Mesendoderm (in vitro differentiated cells): ENCODE results near the gene GALNT9.
"Not testable (repeated sequence)": the region's sequence is repeated elsewhere in the genome, so short reads cannot be mapped to it uniquely, and the experiment has no call there.

Experiments
- DNase-seq: peaks from one replicate; pipeline ENCODE4 v3.0.0; 2013
- H2AK5ac ChIP-seq: 2 replicates; pipeline ENCODE4 v1.6.1; 2013; ENCODE audit warnings: low read length, inconsistent platforms
- H2BK120ac ChIP-seq: 2 replicates; pipeline ENCODE4 v1.6.1; 2013; ENCODE audit warnings: low read depth, mild to moderate bottlenecking, low read length, moderate library complexity, mixed read lengths
- H2BK15ac ChIP-seq: replicated peaks from 2 replicates; pipeline ENCODE4 v1.6.1; 2013; ENCODE audit warnings: low read depth, mild to moderate bottlenecking, moderate library complexity
- H2BK5ac ChIP-seq: 2 replicates; pipeline ENCODE4 v1.6.1; 2013; ENCODE audit warnings: low read length, inconsistent platforms
- H3K18ac ChIP-seq: 2 replicates; pipeline ENCODE4 v1.6.1; 2013; ENCODE audit warnings: mild to moderate bottlenecking, low read length, mixed read lengths
- H3K23ac ChIP-seq: one replicate; pipeline ENCODE4 v1.6.1; 2013; ENCODE audit warnings: low read length
- H3K27ac ChIP-seq: 2 replicates; pipeline ENCODE4 v1.5.1; 2013; ENCODE audit warnings: low read depth, mild to moderate bottlenecking, inconsistent platforms, low read length, moderate library complexity
- H3K27me3 ChIP-seq: 2 replicates; pipeline ENCODE4 v1.6.1; 2013; ENCODE audit warnings: low read length, control low read depth, mild to moderate bottlenecking, inconsistent platforms; ENCODE audit not compliant: insufficient read depth, poor library complexity
- H3K36me3 ChIP-seq: 2 replicates; pipeline ENCODE4 v1.6.1; 2013; ENCODE audit warnings: low read length, inconsistent platforms; ENCODE audit not compliant: control insufficient read depth, insufficient read depth
- H3K4ac ChIP-seq: one replicate; pipeline ENCODE4 v1.6.1; 2013; ENCODE audit warnings: low read depth, mild to moderate bottlenecking, low read length, moderate library complexity
- H3K4me1 ChIP-seq: 2 replicates; pipeline ENCODE4 v1.6.1; 2013; ENCODE audit warnings: low read depth, low read length, inconsistent platforms; ENCODE audit not compliant: control insufficient read depth
- H3K4me2 ChIP-seq: 2 replicates; pipeline ENCODE4 v1.6.1; 2013; ENCODE audit warnings: low read length
- H3K4me3 ChIP-seq: 2 replicates; pipeline ENCODE4 v1.5.1; 2013; ENCODE audit warnings: mild to moderate bottlenecking, low read length
- H3K56ac ChIP-seq: one replicate; pipeline ENCODE4 v1.6.1; 2013; ENCODE audit warnings: low read length
- H3K79me1 ChIP-seq: 2 replicates; pipeline ENCODE4 v1.6.1; 2013; ENCODE audit warnings: low read length, inconsistent platforms
- H3K79me2 ChIP-seq: 2 replicates; pipeline ENCODE4 v1.6.1; 2013; ENCODE audit warnings: mild to moderate bottlenecking, low read length; ENCODE audit not compliant: control insufficient read depth, insufficient read depth
- H3K9ac ChIP-seq: 2 replicates; pipeline ENCODE4 v1.6.1; 2013; ENCODE audit warnings: low read length, inconsistent platforms
- H4K5ac ChIP-seq: one replicate; pipeline ENCODE4 v1.6.1; 2013; ENCODE audit warnings: low read length
- H4K8ac ChIP-seq: one replicate; pipeline ENCODE4 v1.6.1; 2013; ENCODE audit warnings: low read depth, mild to moderate bottlenecking, control low read depth, low read length, moderate library complexity
- WGBS: extraction: QIAGEN DNeasy Blood & Tissue Kit; methylation state at CpG from one replicate; pipeline ENCODE4 v1.1.7; 2013; ENCODE audit warnings: low lambda C conversion rate, missing lambda C conversion rate; ENCODE audit not compliant: insufficient coverage; ENCODE audit errors: extremely low coverage; 5-methylcytosine and 5-hydroxymethylcytosine counted together

GALNT9 gene

GRCh38 chr12:132360410-132360809 lies 31.0 kb upstream of the GALNT9 start:
- Histone ChIP-seq H3K4me3 (no peak overlapping the region), H4K5ac (no peak overlapping the region), H2BK5ac (no peak overlapping the region), H3K27ac (no peak overlapping the region), H4K8ac (no peak overlapping the region), H3K36me3 (no peaks in the 10 kb centered on the region), H3K79me1 (no peaks in the 10 kb centered on the region), H3K4ac (no peak overlapping the region), H2BK120ac (no peak overlapping the region), H3K9ac (no peak overlapping the region), H3K4me1 (no peaks in the 10 kb centered on the region), H3K4me2 (no peak overlapping the region), H3K18ac (no peak overlapping the region), H3K23ac (no peak overlapping the region), H2BK15ac (no peak overlapping the region), H3K56ac (no peak overlapping the region), H3K79me2 (no peaks in the 10 kb centered on the region), H3K27me3 (no peaks in the 10 kb centered on the region), H2AK5ac (no peak overlapping the region)
- no CpG with 5 or more reads among the region's 7 CpGs for WGBS
- no peak for DNase-seq

- no peak for DNase-seq
Observed at GRCh38 chr12:132359971-132360370, 30.6 kb upstream of the GALNT9 start.

GRCh38 chr12:132359551-132359950 lies 30.2 kb upstream of the GALNT9 start:
- Histone ChIP-seq H3K79me2 (no peaks in the 10 kb centered on the region), H3K79me1 (no peaks in the 10 kb centered on the region), H3K56ac (no peak overlapping the region), H3K4me2 (no peak overlapping the region), H4K5ac (no peak overlapping the region), H3K9ac (no peak overlapping the region), H2AK5ac (no peak overlapping the region), H3K27ac (no peak overlapping the region), H3K36me3 (no peaks in the 10 kb centered on the region), H3K4me3 (no peak overlapping the region), H3K23ac (no peak overlapping the region), H3K4me1 (no peaks in the 10 kb centered on the region), H3K27me3 (no peaks in the 10 kb centered on the region), H4K8ac (no peak overlapping the region), H2BK5ac (no peak overlapping the region), H3K4ac (no peak overlapping the region), H2BK120ac (no peak overlapping the region), H3K18ac (no peak overlapping the region), H2BK15ac (no peak overlapping the region)
- DNase-seq: no peak
- no CpG with 5 or more reads among the region's 14 CpGs for WGBS

More at GRCh38 chr12:132359971-132360370, 30.6 kb upstream of the GALNT9 start:
- no peaks in the 10 kb centered on the region for H3K27me3 ChIP-seq
- H3K4me1 ChIP-seq: no peaks in the 10 kb centered on the region
- H3K4ac ChIP-seq: no peak overlapping the region
- H2BK5ac ChIP-seq: no peak overlapping the region
- no peak overlapping the region for H4K5ac ChIP-seq
- no peak overlapping the region for H3K56ac ChIP-seq
- H3K23ac ChIP-seq: no peak overlapping the region
- H3K4me3 ChIP-seq: no peak overlapping the region
- no peak overlapping the region for H3K9ac ChIP-seq
- no peak overlapping the region for H2BK120ac ChIP-seq
- no peak overlapping the region for H3K4me2 ChIP-seq
- no peak overlapping the region for H2AK5ac ChIP-seq
- no peak overlapping the region for H3K27ac ChIP-seq
- H3K79me1 ChIP-seq: no peaks in the 10 kb centered on the region
- H2BK15ac ChIP-seq: no peak overlapping the region
- no peak overlapping the region for H3K18ac ChIP-seq
- H3K36me3 ChIP-seq: no peaks in the 10 kb centered on the region
- WGBS: no CpG with 5 or more reads among the region's 16 CpGs
- no peak overlapping the region for H4K8ac ChIP-seq
- no peaks in the 10 kb centered on the region for H3K79me2 ChIP-seq

- not testable (repeated sequence) for H3K79me1 ChIP-seq, H3K4ac ChIP-seq, H3K79me2 ChIP-seq, H2AK5ac ChIP-seq, H4K5ac ChIP-seq, H3K27ac ChIP-seq, H4K8ac ChIP-seq, DNase-seq, H2BK15ac ChIP-seq, H3K4me1 ChIP-seq, H2BK5ac ChIP-seq, H3K56ac ChIP-seq, H3K23ac ChIP-seq, H2BK120ac ChIP-seq, H3K9ac ChIP-seq, H3K4me3 ChIP-seq, H3K18ac ChIP-seq, H3K36me3 ChIP-seq, H3K4me2 ChIP-seq, H3K27me3 ChIP-seq
- WGBS: no CpG with 5 or more reads among the region's 57 CpGs
Observed at GRCh38 chr12:132358241-132359225, 29.1 kb upstream of the GALNT9 start.

GRCh38 chr12:132357623-132358186 lies 28.3 kb upstream of the GALNT9 start:
- Histone ChIP-seq H3K27ac (no peak overlapping the region), H3K4me3 (no peak overlapping the region), H3K4me2 (no peak overlapping the region), H4K5ac (no peak overlapping the region), H4K8ac (no peak overlapping the region), H3K9ac (no peak overlapping the region), H2AK5ac (no peak overlapping the region), H3K4ac (no peak overlapping the region), H3K23ac (no peak overlapping the region), H3K4me1 (no peaks in the 10 kb centered on the region), H2BK120ac (no peak overlapping the region), H3K36me3 (no peaks in the 10 kb centered on the region), H2BK15ac (no peak overlapping the region), H3K18ac (no peak overlapping the region), H2BK5ac (no peak overlapping the region), H3K79me2 (no peaks in the 10 kb centered on the region), H3K79me1 (no peaks in the 10 kb centered on the region), H3K56ac (no peak overlapping the region), H3K27me3 (no peaks in the 10 kb centered on the region)
- DNase-seq: no peak
- WGBS: no CpG with 5 or more reads among the region's 25 CpGs
